ENCODE measurements around the gene FAM110D. TPM values are rescaled to one million over a fixed set of nuclear protein-coding genes. Genes with fewer than 3 reads are reported as not detected.
A peak's percentile ranks its signal among the peaks of the same experiment; 100 is the strongest.

FAM110D gene
- total RNA-seq (2014; rRNA removed; shearing (Covaris generic)), result not detected in 2 replicates

GRCh38 chr1:26158908-26159742 lies at the start of gene FAM110D:
Gene FAM110D (plus strand): TSS chr1:26159079. CDS start chr1:26161292, 2,213 bp downstream.
- no peak for DNase-seq (ENCODE audit: low read depth)

GRCh38 chr1:26109229-26110164 lies 49.4 kb upstream of the FAM110D start:
- DNase-seq (ENCODE audit: low read depth), result no peak

- DNase-seq (ENCODE audit: low read depth), result peak; percentile 75
Measured at GRCh38 chr1:26110731-26111529, 47.9 kb upstream of the FAM110D start.

GRCh38 chr1:26111530-26112406 lies 47.1 kb upstream of the FAM110D start, which contains the start of gene PDIK1L:
Gene PDIK1L (plus strand): TSS chr1:26111824. CDS start chr1:26114309, 2,485 bp downstream.
- peak; percentile 95 for DNase-seq (ENCODE audit: low read depth)

GRCh38 chr1:26112407-26112775 lies 46.5 kb upstream of the FAM110D start:
- peak; percentile 15 for DNase-seq (ENCODE audit: low read depth)

- DNase-seq (ENCODE audit: low read depth), result no peak
Measured at GRCh38 chr1:26114165-26114927, 44.5 kb upstream of the FAM110D start.

- DNase-seq (ENCODE audit: low read depth), result no peak
Measured at GRCh38 chr1:26119892-26120608, 38.8 kb upstream of the FAM110D start.

- DNase-seq (ENCODE audit: low read depth), result peak; percentile 50
Measured at GRCh38 chr1:26121854-26122773, 36.8 kb upstream of the FAM110D start.

GRCh38 chr1:26122988-26123973 lies 35.6 kb upstream of the FAM110D start:
- peak; percentile 74 for DNase-seq (ENCODE audit: low read depth)

- DNase-seq (ENCODE audit: low read depth), result no peak
Measured at GRCh38 chr1:26124418-26125331, 34.2 kb upstream of the FAM110D start.

- no peak for DNase-seq (ENCODE audit: low read depth)
Measured at GRCh38 chr1:26125382-26125781, 33.5 kb upstream of the FAM110D start.

- no peak for DNase-seq (ENCODE audit: low read depth)
Measured at GRCh38 chr1:26125946-26126320, 32.9 kb upstream of the FAM110D start.

GRCh38 chr1:26126321-26127084 lies 32.4 kb upstream of the FAM110D start:
- peak; percentile 87 for DNase-seq (ENCODE audit: low read depth)

GRCh38 chr1:26127235-26128163 lies 31.4 kb upstream of the FAM110D start:
- DNase-seq (ENCODE audit: low read depth), result peak; percentile 18
